Panc1 (cell line): ENCODE results near the gene FAM186B.

Source experiments
- CTCF ChIP-seq: fragments of 450-650 bp; IDR thresholded peaks from 2 replicates; pipeline ENCODE4 v1.5.1; 2017; ENCODE audit warnings: mild to moderate bottlenecking
- POLR2AphosphoS5 ChIP-seq: IDR thresholded peaks from 2 replicates; pipeline ENCODE4 v1.6.1; 2012; ENCODE audit warnings: mild to moderate bottlenecking, low read depth, low read length, moderate library complexity
- SIN3A ChIP-seq: IDR thresholded peaks from 2 replicates; pipeline ENCODE4 v1.6.1; 2012; ENCODE audit warnings: low read depth, mild to moderate bottlenecking, low read length, moderate library complexity, borderline replicate concordance; ENCODE audit not compliant: insufficient read depth

GRCh38 chr12:49654715-49655114 lies 49.3 kb upstream of the FAM186B start:
- TF ChIP-seq CTCF (no peak), SIN3A (no peak), POLR2AphosphoS5 (no peak)
